Non-pigmented ciliary epithelial cell (primary cell): ENCODE measurements around the gene C1orf53.
"Not testable (repeated sequence)": the region's sequence is repeated elsewhere in the genome, so short reads cannot be mapped to it uniquely, and the experiment has no call there.

ENCODE experiments used
- DNase-seq: peaks from one replicate; pipeline ENCODE4 v3.0.0-alpha.2; 2010; ENCODE audit warnings: low read depth

Gene C1orf53

GRCh38 chr1:197902454-197903195, at the start of gene C1orf53:
TSS of gene C1orf53 (plus strand) at chr1:197902630. CDS start at chr1:197902650, 20 bp downstream.
- no peak for DNase-seq

- DNase-seq: not testable (repeated sequence)
Measured at GRCh38 chr1:197855751-197856150, 46.7 kb upstream of the C1orf53 start.

- no peak for DNase-seq
Measured at GRCh38 chr1:197857477-197857876, 45.0 kb upstream of the C1orf53 start.

- no peak for DNase-seq
Measured at GRCh38 chr1:197859024-197859423, 43.4 kb upstream of the C1orf53 start.

GRCh38 chr1:197862221-197862620, 40.2 kb upstream of the C1orf53 start:
- no peak for DNase-seq

GRCh38 chr1:197862671-197863070, 39.8 kb upstream of the C1orf53 start:
- DNase-seq: no peak

GRCh38 chr1:197865809-197866208, 36.6 kb upstream of the C1orf53 start:
- no peak for DNase-seq

- DNase-seq: peak; percentile 26
Measured at GRCh38 chr1:197868751-197869489, 33.5 kb upstream of the C1orf53 start.

- no peak for DNase-seq
Measured at GRCh38 chr1:197869490-197870077, 32.8 kb upstream of the C1orf53 start.

- DNase-seq: no peak
Measured at GRCh38 chr1:197876894-197877293, 25.5 kb upstream of the C1orf53 start.

- not testable (repeated sequence) for DNase-seq
Measured at GRCh38 chr1:197880385-197880784, 22.0 kb upstream of the C1orf53 start.

- not testable (repeated sequence) for DNase-seq
Measured at GRCh38 chr1:197882241-197882640, 20.2 kb upstream of the C1orf53 start.

GRCh38 chr1:197884173-197884572, 18.3 kb upstream of the C1orf53 start:
- DNase-seq: no peak

- no peak for DNase-seq
Measured at GRCh38 chr1:197890936-197891335, 11.5 kb upstream of the C1orf53 start.

- DNase-seq: no peak
Measured at GRCh38 chr1:197892684-197893083, 9.7 kb upstream of the C1orf53 start.

- DNase-seq: no peak
Measured at GRCh38 chr1:197896301-197896700, 6.1 kb upstream of the C1orf53 start.

- no peak for DNase-seq
Measured at GRCh38 chr1:197899037-197899436, 3.4 kb upstream of the C1orf53 start.

- DNase-seq: no peak
Measured at GRCh38 chr1:197902131-197902453, 338 bp upstream of the C1orf53 start.

GRCh38 chr1:197903196-197903514, 725 bp downstream of the C1orf53 start:
- no peak for DNase-seq

GRCh38 chr1:197904126-197904787, 1.8 kb downstream of the C1orf53 start:
- no peak for DNase-seq

- no peak for DNase-seq
Measured at GRCh38 chr1:197905699-197906351, 3.4 kb downstream of the C1orf53 start.
